Gastrocnemius medialis (tissue), 4 donors: ENCODE measurements around the gene PDZD7.

Experiments used
- POLR2A ChIP-seq, 2 donors: fragments of 450-650 bp; IDR thresholded peaks; one replicate each; pipeline ENCODE4 v1.6.1; 2017; ENCODE audit warnings: antibody characterized with exemption in 2 of 2, mild to moderate bottlenecking in 2 of 2, moderate library complexity in 2 of 2
- TF ChIP-seq, protein P1 (sequence below), 5 experiments: fragments of 450-650 bp in 3 of 5; fragments of 200-600 bp in 2 of 5; sonication (generic) in 2 of 5; IDR thresholded peaks in 4 of 5; conservative IDR thresholded peaks in 1 of 5; 1 replicate in 4 of 5; 2 replicates in 1 of 5; pipeline ENCODE4 v1.5.1; 2016 to 2019; ENCODE audit warnings: antibody characterized with exemption in 5 of 5, mild to moderate bottlenecking in 3 of 5, moderate library complexity in 3 of 5

DNA sequence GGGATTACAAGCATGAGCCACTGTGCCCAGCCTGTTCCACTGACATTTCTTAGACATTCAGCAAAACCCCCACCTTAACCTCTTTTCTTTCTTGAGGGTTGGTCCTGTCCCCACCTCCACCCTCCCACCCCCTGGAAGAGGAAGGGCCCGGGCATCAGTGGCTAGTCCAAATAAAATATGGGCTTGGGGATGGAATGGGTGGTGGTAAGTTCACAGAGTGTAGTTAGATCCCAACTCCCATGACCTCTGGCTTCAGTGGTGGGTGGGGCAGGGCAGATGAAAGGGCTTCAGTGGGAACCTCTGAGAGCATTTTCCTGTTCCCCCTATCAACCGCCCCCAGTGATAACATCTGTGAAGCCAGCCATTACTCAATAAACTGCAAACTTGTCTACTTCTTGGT is 9.9 kb upstream of the PDZD7 start:
- TF ChIP-seq POLR2A (IDR thresholded peaks at IDR 0.05): no peak
- TF ChIP-seq, protein P1, sequence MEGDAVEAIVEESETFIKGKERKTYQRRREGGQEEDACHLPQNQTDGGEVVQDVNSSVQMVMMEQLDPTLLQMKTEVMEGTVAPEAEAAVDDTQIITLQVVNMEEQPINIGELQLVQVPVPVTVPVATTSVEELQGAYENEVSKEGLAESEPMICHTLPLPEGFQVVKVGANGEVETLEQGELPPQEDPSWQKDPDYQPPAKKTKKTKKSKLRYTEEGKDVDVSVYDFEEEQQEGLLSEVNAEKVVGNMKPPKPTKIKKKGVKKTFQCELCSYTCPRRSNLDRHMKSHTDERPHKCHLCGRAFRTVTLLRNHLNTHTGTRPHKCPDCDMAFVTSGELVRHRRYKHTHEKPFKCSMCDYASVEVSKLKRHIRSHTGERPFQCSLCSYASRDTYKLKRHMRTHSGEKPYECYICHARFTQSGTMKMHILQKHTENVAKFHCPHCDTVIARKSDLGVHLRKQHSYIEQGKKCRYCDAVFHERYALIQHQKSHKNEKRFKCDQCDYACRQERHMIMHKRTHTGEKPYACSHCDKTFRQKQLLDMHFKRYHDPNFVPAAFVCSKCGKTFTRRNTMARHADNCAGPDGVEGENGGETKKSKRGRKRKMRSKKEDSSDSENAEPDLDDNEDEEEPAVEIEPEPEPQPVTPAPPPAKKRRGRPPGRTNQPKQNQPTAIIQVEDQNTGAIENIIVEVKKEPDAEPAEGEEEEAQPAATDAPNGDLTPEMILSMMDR (IDR thresholded peaks at IDR 0.05 in 4 of 5, conservative IDR thresholded peaks at IDR 0.05 in 1 of 5): no peak
